K562 (cell line): Measurements from ENCODE around the gene ISY1. TPM values are rescaled to one million over a fixed set of nuclear protein-coding genes. Genes with fewer than 3 reads are reported as not detected.
A peak's percentile ranks its signal among the peaks of the same experiment; 100 is the strongest.

Experiments used
- BCL6 ChIP-seq: fragments of 250-450 bp; sonication (Bioruptor Pico); IDR thresholded peaks from 2 replicates; pipeline ENCODE4 v1.4.0; 2020
- CHD2 ChIP-seq: IDR thresholded peaks from 2 replicates; pipeline ENCODE4 v1.6.1; 2011; ENCODE audit warnings: low read depth, low read length
- DDX20 ChIP-seq: fragments of 450-650 bp; IDR thresholded peaks from 2 replicates; pipeline ENCODE4 v1.6.1; 2016; ENCODE audit warnings: missing genetic modification characterization, low read depth, mild to moderate bottlenecking, missing compliant biosample characterization, moderate library complexity
- FOXO4 ChIP-seq: fragments of 450-650 bp; formaldehyde crosslinking; IDR thresholded peaks from 2 replicates; pipeline ENCODE4 v1.4.0; 2020; ENCODE audit warnings: mild to moderate bottlenecking, moderate library complexity
- GABPB1 ChIP-seq: sonication (generic); formaldehyde crosslinking; IDR thresholded peaks from 2 replicates; pipeline ENCODE4 v1.8.0; 2022; ENCODE audit warnings: mild to moderate bottlenecking, missing genetic modification reagents
- HDAC1 ChIP-seq, 2 experiments: fragments of 450-650 bp; IDR thresholded peaks; 2 replicates each; pipeline ENCODE4 v1.6.1; 2016 to 2017; ENCODE audit warnings: inconsistent platforms in 1 of 2, mild to moderate bottlenecking in 1 of 2, moderate library complexity in 1 of 2
- HMBOX1 ChIP-seq: sonication (generic); IDR thresholded peaks from 2 replicates; pipeline ENCODE4 v1.6.1; 2016
- HNRNPL ChIP-seq: fragments of 200-400 bp; formaldehyde crosslinking; IDR thresholded peaks from 2 replicates; pipeline ENCODE4 v1.6.1; 2017; ENCODE audit warnings: low read depth, mild to moderate bottlenecking, low read length
- IRF1 ChIP-seq: sonication (generic); formaldehyde crosslinking; IDR thresholded peaks from 2 replicates; pipeline ENCODE4 v1.8.0; 2022; ENCODE audit warnings: missing genetic modification reagents, mild to moderate bottlenecking, borderline replicate concordance
- MNT ChIP-seq, 2 experiments: fragments of 450-650 bp; conservative IDR thresholded peaks; 2 replicates each; pipeline ENCODE4 v1.6.1; 2017; ENCODE audit warnings: mild to moderate bottlenecking in 2 of 2, moderate library complexity in 2 of 2
- NEUROD1 ChIP-seq: fragments of 150-350 bp; IDR thresholded peaks from 2 replicates; pipeline ENCODE4 v1.6.1; 2014; ENCODE audit warnings: borderline replicate concordance, low read length, low read depth; ENCODE audit not compliant: partially characterized antibody
- RUNX1 ChIP-seq: sonication (generic); IDR thresholded peaks from 2 replicates; pipeline ENCODE4 v1.6.1; 2016; ENCODE audit warnings: antibody characterized with exemption, low read depth
- SAFB ChIP-seq: fragments of 200-400 bp; formaldehyde crosslinking; IDR thresholded peaks from 2 replicates; pipeline ENCODE4 v1.6.1; 2017; ENCODE audit warnings: low read depth, low read length, borderline replicate concordance
- SNAPC5 ChIP-seq: fragments of 250-450 bp; sonication (Bioruptor Pico); IDR thresholded peaks from 2 replicates; pipeline ENCODE4 v1.8.0; 2021; ENCODE audit warnings: moderate library complexity, mild to moderate bottlenecking, inconsistent platforms
- ZBTB11 ChIP-seq, 3 experiments: fragments of 200-800 bp in 1 of 3; fragments of 250-450 bp in 1 of 3; fragments of 450-650 bp in 1 of 3; sonication (Bioruptor Pico) in 1 of 3; sonication (Bioruptor generic) in 1 of 3; formaldehyde crosslinking in 1 of 3; IDR thresholded peaks; 2 replicates each; pipeline versions ENCODE4 v1.6.1 to v1.8.0; 2016 to 2022; ENCODE audit warnings: mild to moderate bottlenecking in 2 of 3, missing genetic modification characterization in 2 of 3, missing compliant biosample characterization in 1 of 3, moderate library complexity in 1 of 3
- ZNF589 ChIP-seq: fragments of 200-800 bp; sonication (Bioruptor generic); IDR thresholded peaks from 2 replicates; pipeline ENCODE4 v1.6.1; 2016; ENCODE audit warnings: low read depth, missing genetic modification characterization, missing compliant biosample characterization
- ZNF717 ChIP-seq: fragments of 250-450 bp; sonication (Bioruptor Pico); IDR thresholded peaks from 2 replicates; pipeline ENCODE4 v1.5.0; 2021
- polyA plus RNA-seq, 8 experiments: library from polyadenylated mRNA; depleted of rRNA in 4 of 8; stranded (reverse) in 5 of 8; unstranded in 3 of 8; fragments of >200 nt; fragmentation: Nextera tagmentation in 2 of 8; fragmentation: Illumina TruSeq in 1 of 8; extraction: Ambion mirVana in 2 of 8; extraction: Trizol in 1 of 8; gene quantifications; 2 replicates each; pipeline versions ENCODE4 v1.2.1 to v1.2.3, GENCODE V29; 2011 to 2014; ENCODE audit warnings: inconsistent platforms in 1 of 8, missing spikeins in 1 of 8
- total RNA-seq, 7 experiments: library from RNA; depleted of rRNA in 6 of 7; stranded (reverse); fragments of >200 nt in 6 of 7; fragmentation: Illumina TruSeq in 2 of 7; extraction: Trizol in 2 of 7; gene quantifications; 2 replicates each; pipeline versions ENCODE4 v1.2.1 to v1.2.3, GENCODE V29; 2011 to 2021; ENCODE audit warnings: low replicate concordance in 1 of 7

Gene ISY1
- total and polyA plus RNA-seq, 9 of the 15 experiments (the other 6 are each of a cell fraction or from before 2014, with no cell fraction given), result 23.5 to 50.0 (median 32.9) TPM

GRCh38 chr3:129160891-129161859, at the start of gene ISY1 (continued):
- TF ChIP-seq FOXO4, result no peak
- no peak for TF ChIP-seq IRF1 (CRISPR knock-in tag)
- no peak for TF ChIP-seq RUNX1
- peak; percentile 37; the same call in 1 of the 2 replicates for TF ChIP-seq ZNF589
- TF ChIP-seq HMBOX1, result 0 out of 2 replicates have a peak, but pooled peaks have one; percentile 3
- TF ChIP-seq GABPB1 (CRISPR knock-in tag), result peak; percentile 98
- no peak for TF ChIP-seq SNAPC5 (CRISPR knock-in tag)
- no peak for TF ChIP-seq ZNF717 (CRISPR knock-in tag)
- TF ChIP-seq DDX20 (tag), result no peak
- no peak for TF ChIP-seq BCL6 (CRISPR knock-in tag)
- peak in 1 of 2 experiments; percentile 69; a peak in 2 of 4 replicates for TF ChIP-seq HDAC1 (IDR thresholded peaks at IDR 0.05)
- no peak for TF ChIP-seq HNRNPL
- TF ChIP-seq SAFB, result no peak
- TF ChIP-seq ZBTB11 (CRISPR knock-in tag; IDR thresholded peaks at IDR 0.05), result peak; percentile 94 to 99 (median 99)
- TF ChIP-seq NEUROD1, result no peak
- TF ChIP-seq MNT (conservative IDR thresholded peaks at IDR 0.05), result peak; percentile 77 to 88
- no peak for TF ChIP-seq CHD2
